ENCODE results near the gene MATN1.

The MATN1 gene

GRCh38 chr1:30687886-30688285 lies 35.5 kb downstream of the MATN1 start:
- no peak overlapping the region for H3K27ac ChIP-seq
- H2AFZ ChIP-seq (ENCODE audit: low read depth), result no peak overlapping the region
- H3K79me2 ChIP-seq (ENCODE audit: insufficient read depth, low read depth), result no peaks in the 10 kb centered on the region
- no peak overlapping the region for H3K4me3 ChIP-seq (IDR thresholded peaks at IDR 0.05; ENCODE audit: insufficient read depth, low read depth, low read length)
- no peaks in the 10 kb centered on the region for H4K20me1 ChIP-seq (ENCODE audit: insufficient read depth)
- H3K9ac ChIP-seq, result no peak overlapping the region
- TF ChIP-seq, protein P1, sequence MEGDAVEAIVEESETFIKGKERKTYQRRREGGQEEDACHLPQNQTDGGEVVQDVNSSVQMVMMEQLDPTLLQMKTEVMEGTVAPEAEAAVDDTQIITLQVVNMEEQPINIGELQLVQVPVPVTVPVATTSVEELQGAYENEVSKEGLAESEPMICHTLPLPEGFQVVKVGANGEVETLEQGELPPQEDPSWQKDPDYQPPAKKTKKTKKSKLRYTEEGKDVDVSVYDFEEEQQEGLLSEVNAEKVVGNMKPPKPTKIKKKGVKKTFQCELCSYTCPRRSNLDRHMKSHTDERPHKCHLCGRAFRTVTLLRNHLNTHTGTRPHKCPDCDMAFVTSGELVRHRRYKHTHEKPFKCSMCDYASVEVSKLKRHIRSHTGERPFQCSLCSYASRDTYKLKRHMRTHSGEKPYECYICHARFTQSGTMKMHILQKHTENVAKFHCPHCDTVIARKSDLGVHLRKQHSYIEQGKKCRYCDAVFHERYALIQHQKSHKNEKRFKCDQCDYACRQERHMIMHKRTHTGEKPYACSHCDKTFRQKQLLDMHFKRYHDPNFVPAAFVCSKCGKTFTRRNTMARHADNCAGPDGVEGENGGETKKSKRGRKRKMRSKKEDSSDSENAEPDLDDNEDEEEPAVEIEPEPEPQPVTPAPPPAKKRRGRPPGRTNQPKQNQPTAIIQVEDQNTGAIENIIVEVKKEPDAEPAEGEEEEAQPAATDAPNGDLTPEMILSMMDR (conservative IDR thresholded peaks at IDR 0.05; ENCODE audit: low read depth, low read length), result no peak
- no peak overlapping the region for H3K4me2 ChIP-seq
- no peaks in the 10 kb centered on the region for H3K36me3 ChIP-seq (ENCODE audit: insufficient read depth)
- no peaks in the 10 kb centered on the region for H3K4me1 ChIP-seq (ENCODE audit: low read depth, poor library complexity, severe bottlenecking)
- H3K27me3 ChIP-seq (ENCODE audit: insufficient read depth, low read depth), result peaks cover 28% of the 10 kb centered on the region

GRCh38 chr1:30686236-30686935 lies 37.0 kb downstream of the MATN1 start:
- no peaks in the 10 kb centered on the region for H4K20me1 ChIP-seq (ENCODE audit: insufficient read depth)
- peaks cover 22% of the 10 kb centered on the region for H3K27me3 ChIP-seq (ENCODE audit: insufficient read depth, low read depth)
- no peaks in the 10 kb centered on the region for H3K4me1 ChIP-seq (ENCODE audit: low read depth, poor library complexity, severe bottlenecking)
- H3K9ac ChIP-seq, result no peak overlapping the region
- H3K4me3 ChIP-seq (IDR thresholded peaks at IDR 0.05; ENCODE audit: insufficient read depth, low read depth, low read length), result no peak overlapping the region
- no peaks in the 10 kb centered on the region for H3K36me3 ChIP-seq (ENCODE audit: insufficient read depth)
- no peak overlapping the region for H3K4me2 ChIP-seq
- no peaks in the 10 kb centered on the region for H3K79me2 ChIP-seq (ENCODE audit: insufficient read depth, low read depth)
- H3K27ac ChIP-seq, result no peak overlapping the region
- no peak overlapping the region for H2AFZ ChIP-seq (ENCODE audit: low read depth)
- TF ChIP-seq, protein P1 (conservative IDR thresholded peaks at IDR 0.05; ENCODE audit: low read depth, low read length), result no peak

- TF ChIP-seq, protein P1 (conservative IDR thresholded peaks at IDR 0.05; ENCODE audit: low read depth, low read length), result no peak
- Histone ChIP-seq H4K20me1 (ENCODE audit: insufficient read depth) (no peaks in the 10 kb centered on the region), H3K27ac (no peak overlapping the region), H3K4me2 (no peak overlapping the region), H3K4me1 (ENCODE audit: low read depth, poor library complexity, severe bottlenecking) (no peaks in the 10 kb centered on the region), H2AFZ (ENCODE audit: low read depth) (no peak overlapping the region), H3K79me2 (ENCODE audit: insufficient read depth, low read depth) (no peaks in the 10 kb centered on the region), H3K9ac (no peak overlapping the region), H3K4me3 (IDR thresholded peaks at IDR 0.05; ENCODE audit: insufficient read depth, low read depth, low read length) (no peak overlapping the region), H3K27me3 (ENCODE audit: insufficient read depth, low read depth) (peaks cover 22% of the 10 kb centered on the region), H3K36me3 (ENCODE audit: insufficient read depth) (no peaks in the 10 kb centered on the region)
These were observed 37.6 kb downstream of the MATN1 start for GRCh38 chr1:30685796-30686165.

GRCh38 chr1:30684881-30685795 lies 38.2 kb downstream of the MATN1 start:
- Histone ChIP-seq H3K4me3 (IDR thresholded peaks at IDR 0.05; ENCODE audit: insufficient read depth, low read depth, low read length) (no peak overlapping the region), H3K27ac (no peak overlapping the region), H3K4me1 (ENCODE audit: low read depth, poor library complexity, severe bottlenecking) (no peaks in the 10 kb centered on the region), H3K79me2 (ENCODE audit: insufficient read depth, low read depth) (no peaks in the 10 kb centered on the region), H3K36me3 (ENCODE audit: insufficient read depth) (no peaks in the 10 kb centered on the region), H3K4me2 (no peak overlapping the region), H4K20me1 (ENCODE audit: insufficient read depth) (no peaks in the 10 kb centered on the region), H3K27me3 (ENCODE audit: insufficient read depth, low read depth) (peaks cover 19% of the 10 kb centered on the region), H2AFZ (ENCODE audit: low read depth) (no peak overlapping the region), H3K9ac (no peak overlapping the region)
- TF ChIP-seq, protein P1 (conservative IDR thresholded peaks at IDR 0.05; ENCODE audit: low read depth, low read length), result no peak

All from KMS-11 (cell line).